ENCODE results near the gene LAPTM5.

DNA sequence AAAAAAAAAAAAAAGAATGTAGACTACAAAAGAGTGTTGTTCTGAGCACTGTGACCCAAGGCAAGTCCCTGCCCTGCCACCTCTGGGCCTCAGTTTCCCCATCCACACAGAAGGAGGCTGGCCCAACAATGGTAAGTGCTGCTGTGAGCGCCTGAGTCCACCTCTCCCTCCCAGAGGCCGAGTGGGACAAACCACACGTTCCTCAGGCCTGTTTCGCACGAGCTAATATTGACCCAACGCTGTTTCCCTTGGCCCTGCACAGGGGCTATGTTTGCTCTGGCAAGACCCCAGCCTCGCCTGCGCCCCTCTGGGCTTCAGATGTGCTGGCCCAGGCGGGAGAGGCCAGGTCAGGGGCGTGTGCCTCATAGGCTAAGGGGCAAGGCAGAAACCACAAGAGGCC lies 12.6 kb upstream of the LAPTM5 start:
- TF ChIP-seq, protein P1, sequence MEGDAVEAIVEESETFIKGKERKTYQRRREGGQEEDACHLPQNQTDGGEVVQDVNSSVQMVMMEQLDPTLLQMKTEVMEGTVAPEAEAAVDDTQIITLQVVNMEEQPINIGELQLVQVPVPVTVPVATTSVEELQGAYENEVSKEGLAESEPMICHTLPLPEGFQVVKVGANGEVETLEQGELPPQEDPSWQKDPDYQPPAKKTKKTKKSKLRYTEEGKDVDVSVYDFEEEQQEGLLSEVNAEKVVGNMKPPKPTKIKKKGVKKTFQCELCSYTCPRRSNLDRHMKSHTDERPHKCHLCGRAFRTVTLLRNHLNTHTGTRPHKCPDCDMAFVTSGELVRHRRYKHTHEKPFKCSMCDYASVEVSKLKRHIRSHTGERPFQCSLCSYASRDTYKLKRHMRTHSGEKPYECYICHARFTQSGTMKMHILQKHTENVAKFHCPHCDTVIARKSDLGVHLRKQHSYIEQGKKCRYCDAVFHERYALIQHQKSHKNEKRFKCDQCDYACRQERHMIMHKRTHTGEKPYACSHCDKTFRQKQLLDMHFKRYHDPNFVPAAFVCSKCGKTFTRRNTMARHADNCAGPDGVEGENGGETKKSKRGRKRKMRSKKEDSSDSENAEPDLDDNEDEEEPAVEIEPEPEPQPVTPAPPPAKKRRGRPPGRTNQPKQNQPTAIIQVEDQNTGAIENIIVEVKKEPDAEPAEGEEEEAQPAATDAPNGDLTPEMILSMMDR (IDR thresholded peaks at IDR 0.05): no peak
- no peak for TF ChIP-seq POLR2A (IDR thresholded peaks at IDR 0.05)
